Vagina (tissue), 2 donors: ENCODE data around the gene ZSCAN9.

Experiments used
- CTCF ChIP-seq, 3 experiments: fragments of 450-650 bp in 2 of 3; fragments of 200-600 bp in 1 of 3; sonication (generic) in 1 of 3; IDR thresholded peaks; one replicate each; pipeline ENCODE4 v1.5.1; 2017 to 2019; ENCODE audit warnings: antibody characterized with exemption in 3 of 3, mild to moderate bottlenecking in 2 of 3, moderate library complexity in 2 of 3
- POLR2A ChIP-seq, 2 donors: fragments of 450-650 bp; IDR thresholded peaks; one replicate each; pipeline ENCODE4 v1.6.1; 2017; ENCODE audit warnings: antibody characterized with exemption in 2 of 2, mild to moderate bottlenecking in 2 of 2, moderate library complexity in 2 of 2
- POLR2AphosphoS5 ChIP-seq, 2 donors: sonication (generic); formaldehyde crosslinking; IDR thresholded peaks; one replicate each; pipeline ENCODE4 v1.9.0; 2017; ENCODE audit warnings: antibody characterized with exemption in 2 of 2, mild to moderate bottlenecking in 2 of 2, low read depth in 1 of 2; ENCODE audit not compliant: insufficient read depth in 1 of 2

- TF ChIP-seq CTCF (IDR thresholded peaks at IDR 0.05) (no peak), POLR2AphosphoS5 (IDR thresholded peaks at IDR 0.05; ENCODE audit: insufficient read depth in 1 of 2, low read depth in 1 of 2) (no peak), POLR2A (IDR thresholded peaks at IDR 0.05) (no peak)
Observed at GRCh38 chr6:28263922-28264321, 38.8 kb downstream of the ZSCAN9 start.
